Ammon's horn (tissue), 1 donor: ENCODE results near the gene SACM1L.
"Not testable (repeated sequence)": the region's sequence is repeated elsewhere in the genome, so short reads cannot be mapped to it uniquely, and the experiment has no call there.

Source experiments
- DNase-seq: peaks from one replicate; pipeline ENCODE4 v3.0.0-alpha.2; 2016; ENCODE audit warnings: low spot score

Gene SACM1L

GRCh38 chr3:45693941-45694521, 4.8 kb downstream of the SACM1L start:
- DNase-seq: no peak

GRCh38 chr3:45695166-45695565, 6.0 kb downstream of the SACM1L start:
- not testable (repeated sequence) for DNase-seq

GRCh38 chr3:45700570-45701073, 11.4 kb downstream of the SACM1L start:
- no peak for DNase-seq

GRCh38 chr3:45701172-45701867, 12.1 kb downstream of the SACM1L start:
- no peak for DNase-seq

- DNase-seq: no peak
Observed at GRCh38 chr3:45704301-45704943, 15.2 kb downstream of the SACM1L start.

GRCh38 chr3:45705839-45706808, 16.9 kb downstream of the SACM1L start:
- no peak for DNase-seq

- DNase-seq: no peak
Observed at GRCh38 chr3:45711931-45712330, 22.7 kb downstream of the SACM1L start.

- DNase-seq: no peak
Observed at GRCh38 chr3:45712434-45713110, 23.4 kb downstream of the SACM1L start.

GRCh38 chr3:45715945-45716344, 26.7 kb downstream of the SACM1L start:
- DNase-seq: no peak

- no peak for DNase-seq
Observed at GRCh38 chr3:45716790-45717336, 27.7 kb downstream of the SACM1L start.

- no peak for DNase-seq
Observed at GRCh38 chr3:45719655-45720487, 30.7 kb downstream of the SACM1L start.

GRCh38 chr3:45724911-45725310, 35.7 kb downstream of the SACM1L start:
- DNase-seq: no peak

GRCh38 chr3:45729614-45730013, 40.4 kb downstream of the SACM1L start:
- no peak for DNase-seq

GRCh38 chr3:45730409-45731154, 41.4 kb downstream of the SACM1L start:
- no peak for DNase-seq

GRCh38 chr3:45736707-45737106, 47.5 kb downstream of the SACM1L start:
- DNase-seq: no peak

- DNase-seq: no peak
Observed at GRCh38 chr3:45737234-45737633, 48.0 kb downstream of the SACM1L start.

GRCh38 chr3:45739991-45740390, 50.8 kb downstream of the SACM1L start:
- DNase-seq: no peak

GRCh38 chr3:45741247-45741646, 52.1 kb downstream of the SACM1L start:
- DNase-seq: no peak

- peak; percentile 23 for DNase-seq
Observed at GRCh38 chr3:45741742-45742460, 52.7 kb downstream of the SACM1L start.
